Trophoblast cell (in vitro differentiated cells and primary cell): ENCODE data around the gene NUDCD2.
"Not testable (repeated sequence)": the region's sequence is repeated elsewhere in the genome, so short reads cannot be mapped to it uniquely, and the experiment has no call there.

Source experiments
- DNase-seq, 2 donors: peaks; one replicate each; pipeline ENCODE4 v3.0.0-alpha.2; 2016
- H2AFZ ChIP-seq: 2 replicates; pipeline ENCODE4 v1.6.1; 2013; ENCODE audit warnings: low read length, moderate library complexity, mild to moderate bottlenecking; ENCODE audit not compliant: insufficient read depth, poor library complexity
- H2AK5ac ChIP-seq: 2 replicates; pipeline ENCODE4 v1.6.1; 2013; ENCODE audit warnings: mild to moderate bottlenecking, low read length
- H2BK120ac ChIP-seq: 2 replicates; pipeline ENCODE4 v1.6.1; 2013; ENCODE audit warnings: low read length, mild to moderate bottlenecking, moderate library complexity; ENCODE audit not compliant: insufficient read depth, poor library complexity
- H2BK12ac ChIP-seq: 2 replicates; pipeline ENCODE4 v1.6.1; 2013; ENCODE audit warnings: mild to moderate bottlenecking, low read length, moderate library complexity
- H2BK5ac ChIP-seq: 2 replicates; pipeline ENCODE4 v1.6.1; 2013; ENCODE audit warnings: low read length, low read depth, moderate library complexity, mild to moderate bottlenecking; ENCODE audit not compliant: poor library complexity
- H3K14ac ChIP-seq: 2 replicates; pipeline ENCODE4 v1.6.1; 2013; ENCODE audit warnings: mild to moderate bottlenecking, low read length
- H3K18ac ChIP-seq: 2 replicates; pipeline ENCODE4 v1.6.1; 2013; ENCODE audit warnings: mild to moderate bottlenecking, low read length
- H3K23ac ChIP-seq: 2 replicates; pipeline ENCODE4 v1.6.1; 2013; ENCODE audit warnings: low read length
- H3K27ac ChIP-seq: 2 replicates; pipeline ENCODE4 v1.5.1; 2013; ENCODE audit warnings: low read depth, mild to moderate bottlenecking, inconsistent platforms, low read length, moderate library complexity
- H3K27me3 ChIP-seq: 2 replicates; pipeline ENCODE4 v1.6.1; 2013; ENCODE audit warnings: inconsistent platforms, mild to moderate bottlenecking, low read length, moderate library complexity; ENCODE audit not compliant: insufficient read depth
- H3K36me3 ChIP-seq, 2 experiments: 1 replicate in 1 of 2; 2 replicates in 1 of 2; pipeline ENCODE4 v1.6.1; 2013; ENCODE audit warnings: low read length in 2 of 2, mild to moderate bottlenecking in 2 of 2, moderate library complexity in 1 of 2; ENCODE audit not compliant: insufficient read depth in 2 of 2, control insufficient read depth in 1 of 2
- H3K4ac ChIP-seq: 2 replicates; pipeline ENCODE4 v1.6.1; 2013; ENCODE audit warnings: low read depth, mild to moderate bottlenecking, low read length, moderate library complexity
- H3K4me1 ChIP-seq, 2 experiments: 1 replicate in 1 of 2; 2 replicates in 1 of 2; pipeline ENCODE4 v1.6.1; 2013; ENCODE audit warnings: low read length in 2 of 2, mild to moderate bottlenecking in 2 of 2, moderate library complexity in 1 of 2; ENCODE audit not compliant: insufficient read depth in 2 of 2, control insufficient read depth in 1 of 2
- H3K4me2 ChIP-seq: 2 replicates; pipeline ENCODE4 v1.6.1; 2013; ENCODE audit warnings: inconsistent platforms, mild to moderate bottlenecking, low read length, moderate library complexity
- H3K4me3 ChIP-seq: 2 replicates; pipeline ENCODE4 v1.5.1; 2013; ENCODE audit warnings: mild to moderate bottlenecking, low read depth, low read length, inconsistent platforms
- H3K79me1 ChIP-seq: one replicate; pipeline ENCODE4 v1.6.1; 2013; ENCODE audit warnings: low read length
- H3K79me2 ChIP-seq: 2 replicates; pipeline ENCODE4 v1.6.1; 2013; ENCODE audit warnings: low read length, mild to moderate bottlenecking; ENCODE audit not compliant: control insufficient read depth, insufficient read depth, poor library complexity
- H3K9ac ChIP-seq: 2 replicates; pipeline ENCODE4 v1.6.1; 2013; ENCODE audit warnings: mild to moderate bottlenecking, low read length
- H3K9me3 ChIP-seq: 2 replicates; pipeline ENCODE4 v1.6.1; 2013; ENCODE audit warnings: low read depth, mild to moderate bottlenecking, control low read depth, inconsistent platforms, low read length; ENCODE audit not compliant: insufficient read depth
- H4K12ac ChIP-seq: 2 replicates; pipeline ENCODE4 v1.6.1; 2013; ENCODE audit warnings: low read depth, mild to moderate bottlenecking, low read length, moderate library complexity
- H4K8ac ChIP-seq: 2 replicates; pipeline ENCODE4 v1.6.1; 2013; ENCODE audit warnings: low read depth, mild to moderate bottlenecking, low read length, moderate library complexity
- H4K91ac ChIP-seq: one replicate; pipeline ENCODE4 v1.6.1; 2013; ENCODE audit warnings: low read depth, mild to moderate bottlenecking, low read length, moderate library complexity
- WGBS: extraction: QIAGEN DNeasy Blood & Tissue Kit; methylation state at CpG from one replicate; pipeline ENCODE4 v1.1.7; 2013; ENCODE audit warnings: missing lambda C conversion rate; ENCODE audit not compliant: insufficient read length, insufficient coverage; ENCODE audit errors: extremely low coverage; 5-methylcytosine and 5-hydroxymethylcytosine counted together

NUDCD2 gene

GRCh38 chr5:163456840-163457239 is 3.1 kb downstream of the NUDCD2 start:
- H3K9me3 ChIP-seq: no peaks in the 10 kb centered on the region
- no peak overlapping the region for H3K18ac ChIP-seq
- H4K12ac ChIP-seq: no peak overlapping the region
- peaks cover 8% of the 10 kb centered on the region for H3K79me2 ChIP-seq
- H3K27ac ChIP-seq: no peak overlapping the region
- H4K91ac ChIP-seq: no peak overlapping the region
- H3K23ac ChIP-seq: no peak overlapping the region
- H3K27me3 ChIP-seq: no peaks in the 10 kb centered on the region
- DNase-seq: no peak
- no peak overlapping the region for H3K4me2 ChIP-seq
- peaks cover 0 to 2% of the 10 kb centered on the region in 2 experiments for H3K36me3 ChIP-seq
- no peak overlapping the region for H3K14ac ChIP-seq
- no peak overlapping the region for H3K4ac ChIP-seq
- H3K4me1 ChIP-seq: no peaks in the 10 kb centered on the region
- H4K8ac ChIP-seq: no peak overlapping the region
- no peak overlapping the region for H2BK5ac ChIP-seq
- H3K9ac ChIP-seq: no peak overlapping the region
- H2BK120ac ChIP-seq: no peak overlapping the region
- no peak overlapping the region for H2BK12ac ChIP-seq
- peaks cover 16% of the 10 kb centered on the region for H3K79me1 ChIP-seq
- H2AK5ac ChIP-seq: no peak overlapping the region
- H3K4me3 ChIP-seq: no peak overlapping the region
- no peak overlapping the region for H2AFZ ChIP-seq
- 100% methylated on average over 1 of the region's 7 CpGs for WGBS

- Histone ChIP-seq H4K8ac (no peak overlapping the region), H4K91ac (no peak overlapping the region), H2BK12ac (no peak overlapping the region), H3K9ac (no peak overlapping the region), H3K4me2 (no peak overlapping the region), H3K79me1 (peaks cover 14% of the 10 kb centered on the region), H3K4me3 (no peak overlapping the region), H2BK120ac (no peak overlapping the region), H3K4me1 (no peaks in the 10 kb centered on the region), H2AK5ac (no peak overlapping the region), H2BK5ac (no peak overlapping the region), H2AFZ (no peak overlapping the region), H3K79me2 (peaks cover 8% of the 10 kb centered on the region), H3K27ac (no peak overlapping the region), H4K12ac (no peak overlapping the region), H3K9me3 (no peaks in the 10 kb centered on the region), H3K27me3 (no peaks in the 10 kb centered on the region), H3K14ac (no peak overlapping the region), H3K18ac (no peak overlapping the region), H3K23ac (no peak overlapping the region), H3K36me3 (peaks cover 2 to 3% of the 10 kb centered on the region in 2 experiments), H3K4ac (no peak overlapping the region)
- peak in 1 of 2 donors; percentile 67 for DNase-seq
- no CpG with 5 or more reads among the region's 2 CpGs for WGBS
These were observed 3.8 kb downstream of the NUDCD2 start for GRCh38 chr5:163456029-163456589.

- H2BK12ac ChIP-seq, H3K4me3 ChIP-seq, H4K8ac ChIP-seq, H2AK5ac ChIP-seq, H2BK120ac ChIP-seq, H3K18ac ChIP-seq, H2BK5ac ChIP-seq, H3K9me3 ChIP-seq, H4K91ac ChIP-seq, H3K36me3 ChIP-seq, H3K23ac ChIP-seq, H3K4ac ChIP-seq, H4K12ac ChIP-seq, H3K27me3 ChIP-seq, H2AFZ ChIP-seq, H3K27ac ChIP-seq, H3K79me1 ChIP-seq, DNase-seq, H3K4me1 ChIP-seq, H3K4me2 ChIP-seq, H3K14ac ChIP-seq, H3K79me2 ChIP-seq, H3K9ac ChIP-seq: not testable (repeated sequence)
- WGBS: no CpG with 5 or more reads among the region's 17 CpGs
These were observed 4.5 kb downstream of the NUDCD2 start for GRCh38 chr5:163455406-163455805.

GRCh38 chr5:163453705-163454104 is 6.2 kb downstream of the NUDCD2 start:
- no peaks in the 10 kb centered on the region for H3K27me3 ChIP-seq
- H3K9ac ChIP-seq: no peak overlapping the region
- no peak overlapping the region for H3K14ac ChIP-seq
- H3K4me1 ChIP-seq: no peaks in the 10 kb centered on the region
- no peak overlapping the region for H2BK5ac ChIP-seq
- no peaks in the 10 kb centered on the region for H3K79me1 ChIP-seq
- H2BK12ac ChIP-seq: no peak overlapping the region
- no peak overlapping the region for H4K91ac ChIP-seq
- DNase-seq: peak in 1 of 2 donors; percentile 85
- WGBS: no CpG with 5 or more reads among the region's 1 CpG
- no peak overlapping the region for H3K27ac ChIP-seq
- H2AFZ ChIP-seq: no peak overlapping the region
- H2AK5ac ChIP-seq: no peak overlapping the region
- no peak overlapping the region for H3K4ac ChIP-seq
- no peak overlapping the region for H3K23ac ChIP-seq
- no peak overlapping the region for H3K18ac ChIP-seq
- H4K12ac ChIP-seq: no peak overlapping the region
- no peaks in the 10 kb centered on the region for H3K9me3 ChIP-seq
- H3K36me3 ChIP-seq: peaks cover 2 to 3% of the 10 kb centered on the region in 2 experiments
- H3K79me2 ChIP-seq: no peaks in the 10 kb centered on the region
- H2BK120ac ChIP-seq: no peak overlapping the region
- H3K4me2 ChIP-seq: no peak overlapping the region
- no peak overlapping the region for H4K8ac ChIP-seq
- H3K4me3 ChIP-seq: no peak overlapping the region
